ENCODE data around the gene JAKMIP1.

- TF ChIP-seq, protein P1, sequence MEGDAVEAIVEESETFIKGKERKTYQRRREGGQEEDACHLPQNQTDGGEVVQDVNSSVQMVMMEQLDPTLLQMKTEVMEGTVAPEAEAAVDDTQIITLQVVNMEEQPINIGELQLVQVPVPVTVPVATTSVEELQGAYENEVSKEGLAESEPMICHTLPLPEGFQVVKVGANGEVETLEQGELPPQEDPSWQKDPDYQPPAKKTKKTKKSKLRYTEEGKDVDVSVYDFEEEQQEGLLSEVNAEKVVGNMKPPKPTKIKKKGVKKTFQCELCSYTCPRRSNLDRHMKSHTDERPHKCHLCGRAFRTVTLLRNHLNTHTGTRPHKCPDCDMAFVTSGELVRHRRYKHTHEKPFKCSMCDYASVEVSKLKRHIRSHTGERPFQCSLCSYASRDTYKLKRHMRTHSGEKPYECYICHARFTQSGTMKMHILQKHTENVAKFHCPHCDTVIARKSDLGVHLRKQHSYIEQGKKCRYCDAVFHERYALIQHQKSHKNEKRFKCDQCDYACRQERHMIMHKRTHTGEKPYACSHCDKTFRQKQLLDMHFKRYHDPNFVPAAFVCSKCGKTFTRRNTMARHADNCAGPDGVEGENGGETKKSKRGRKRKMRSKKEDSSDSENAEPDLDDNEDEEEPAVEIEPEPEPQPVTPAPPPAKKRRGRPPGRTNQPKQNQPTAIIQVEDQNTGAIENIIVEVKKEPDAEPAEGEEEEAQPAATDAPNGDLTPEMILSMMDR (IDR thresholded peaks at IDR 0.05 in 2 of 3, conservative IDR thresholded peaks at IDR 0.05 in 1 of 3; ENCODE audit: borderline replicate concordance in 1 of 3, insufficient read depth in 1 of 3, low read depth in 2 of 3, low read length in 2 of 3): no peak
- TF ChIP-seq POLR2AphosphoS5 (IDR thresholded peaks at IDR 0.05; ENCODE audit: low read depth, low read length) (no peak), POLR2A (IDR thresholded peaks at IDR 0.05; ENCODE audit: borderline replicate concordance, extremely low read depth, insufficient read depth, insufficient read length) (no peak), ZBTB33 (IDR thresholded peaks at IDR 0.05; ENCODE audit: extremely low read depth, insufficient replicate concordance, low read length) (no peak), EGR1 (IDR thresholded peaks at IDR 0.05; ENCODE audit: low read depth) (no peak), CEBPB (IDR thresholded peaks at IDR 0.05; ENCODE audit: low read depth) (no peak), ZNF274 (IDR thresholded peaks at IDR 0.05; ENCODE audit: low read depth, low read length) (no peak), YY1 (IDR thresholded peaks at IDR 0.05; ENCODE audit: extremely low read depth, insufficient replicate concordance, low read depth, low read length) (no peak), EZH2 (IDR thresholded peaks at IDR 0.05) (no peak), SRF (IDR thresholded peaks at IDR 0.05; ENCODE audit: low read depth) (no peak), FOSL1 (IDR thresholded peaks at IDR 0.05; ENCODE audit: low read depth) (no peak)
- TF ChIP-seq, protein P2, sequence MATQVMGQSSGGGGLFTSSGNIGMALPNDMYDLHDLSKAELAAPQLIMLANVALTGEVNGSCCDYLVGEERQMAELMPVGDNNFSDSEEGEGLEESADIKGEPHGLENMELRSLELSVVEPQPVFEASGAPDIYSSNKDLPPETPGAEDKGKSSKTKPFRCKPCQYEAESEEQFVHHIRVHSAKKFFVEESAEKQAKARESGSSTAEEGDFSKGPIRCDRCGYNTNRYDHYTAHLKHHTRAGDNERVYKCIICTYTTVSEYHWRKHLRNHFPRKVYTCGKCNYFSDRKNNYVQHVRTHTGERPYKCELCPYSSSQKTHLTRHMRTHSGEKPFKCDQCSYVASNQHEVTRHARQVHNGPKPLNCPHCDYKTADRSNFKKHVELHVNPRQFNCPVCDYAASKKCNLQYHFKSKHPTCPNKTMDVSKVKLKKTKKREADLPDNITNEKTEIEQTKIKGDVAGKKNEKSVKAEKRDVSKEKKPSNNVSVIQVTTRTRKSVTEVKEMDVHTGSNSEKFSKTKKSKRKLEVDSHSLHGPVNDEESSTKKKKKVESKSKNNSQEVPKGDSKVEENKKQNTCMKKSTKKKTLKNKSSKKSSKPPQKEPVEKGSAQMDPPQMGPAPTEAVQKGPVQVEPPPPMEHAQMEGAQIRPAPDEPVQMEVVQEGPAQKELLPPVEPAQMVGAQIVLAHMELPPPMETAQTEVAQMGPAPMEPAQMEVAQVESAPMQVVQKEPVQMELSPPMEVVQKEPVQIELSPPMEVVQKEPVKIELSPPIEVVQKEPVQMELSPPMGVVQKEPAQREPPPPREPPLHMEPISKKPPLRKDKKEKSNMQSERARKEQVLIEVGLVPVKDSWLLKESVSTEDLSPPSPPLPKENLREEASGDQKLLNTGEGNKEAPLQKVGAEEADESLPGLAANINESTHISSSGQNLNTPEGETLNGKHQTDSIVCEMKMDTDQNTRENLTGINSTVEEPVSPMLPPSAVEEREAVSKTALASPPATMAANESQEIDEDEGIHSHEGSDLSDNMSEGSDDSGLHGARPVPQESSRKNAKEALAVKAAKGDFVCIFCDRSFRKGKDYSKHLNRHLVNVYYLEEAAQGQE (IDR thresholded peaks at IDR 0.05; ENCODE audit: low read depth): no peak
- TF ChIP-seq, protein P3, sequence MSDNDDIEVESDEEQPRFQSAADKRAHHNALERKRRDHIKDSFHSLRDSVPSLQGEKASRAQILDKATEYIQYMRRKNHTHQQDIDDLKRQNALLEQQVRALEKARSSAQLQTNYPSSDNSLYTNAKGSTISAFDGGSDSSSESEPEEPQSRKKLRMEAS (IDR thresholded peaks at IDR 0.05): no peak
These were observed 95.7 kb downstream of the JAKMIP1 start for GRCh38 chr4:6104541-6105130.
